SK-N-MC (cell line): ENCODE measurements around the gene ANKRD2.

ENCODE experiments used
- EZH2 ChIP-seq: fragments of 200-600 bp; sonication (generic); IDR thresholded peaks from one replicate; pipeline ENCODE4 v1.6.1; 2017; ENCODE audit warnings: antibody characterized with exemption
- FOXP2 ChIP-seq: optimal IDR thresholded peaks from 2 replicates; pipeline ENCODE3; 2011; ENCODE audit warnings: mild to moderate bottlenecking, moderate library complexity; ENCODE audit not compliant: insufficient read depth; ENCODE audit errors: extremely low read length, control extremely low read depth
- POLR2AphosphoS5 ChIP-seq: IDR thresholded peaks from 2 replicates; pipeline ENCODE4 v1.6.1; 2012; ENCODE audit warnings: mild to moderate bottlenecking, low read depth, low read length, borderline replicate concordance

GRCh38 chr10:97578171-97578844 is 5.7 kb downstream of the ANKRD2 start:
- TF ChIP-seq EZH2 (no peak), POLR2AphosphoS5 (no peak), FOXP2 (no peak)
